Effector CD4-positive, alpha-beta T cell (primary cell): Measurements from ENCODE around the gene ATP7B.
A peak's percentile ranks its signal among the peaks of the same experiment; 100 is the strongest.
"Not testable (repeated sequence)": the region's sequence is repeated elsewhere in the genome, so short reads cannot be mapped to it uniquely, and the experiment has no call there.

Experiments used
- DNase-seq: peaks from one replicate; pipeline ENCODE4 v3.0.0-alpha.2; 2020

ATP7B gene

DNA sequence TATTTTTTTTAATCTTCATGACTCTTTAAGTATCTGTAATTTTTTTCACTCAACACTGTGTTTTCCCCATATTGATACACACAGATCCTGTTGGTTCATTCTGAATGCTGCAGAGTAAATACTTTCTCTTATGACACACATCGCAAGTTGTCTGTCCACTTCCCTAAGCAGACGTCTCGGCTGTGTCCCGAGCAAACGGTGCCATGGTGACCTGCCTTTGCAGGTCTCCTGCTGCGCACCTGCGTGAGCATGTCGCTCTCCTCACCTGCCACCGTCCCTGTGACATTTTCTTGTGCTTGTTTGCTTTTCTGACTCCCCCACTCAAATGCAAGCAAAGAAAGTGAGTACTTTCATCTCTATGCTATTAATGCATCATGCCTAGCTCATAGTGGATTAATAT, 91.7 kb downstream of the ATP7B start:
- no peak for DNase-seq

DNA sequence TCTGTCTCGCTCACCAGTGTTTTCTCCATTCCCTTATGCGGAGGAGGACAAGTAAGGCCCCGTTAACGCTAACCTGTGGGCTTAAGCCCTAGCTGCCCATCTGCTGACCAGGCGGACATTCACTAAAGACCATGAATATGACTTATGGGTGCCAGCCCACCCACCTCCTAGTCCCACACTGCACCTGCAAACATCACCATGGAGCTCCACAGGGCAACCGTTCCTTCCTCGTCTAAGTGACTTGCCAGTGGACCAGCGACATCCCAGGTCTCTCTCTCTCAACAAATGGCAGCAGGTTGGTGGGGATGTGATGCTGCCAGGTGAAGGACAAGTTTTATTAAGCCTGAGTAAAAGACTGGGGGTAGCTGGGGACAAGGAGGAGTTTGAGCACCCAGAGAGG, 94.3 kb downstream of the ATP7B start:
- no peak for DNase-seq

DNA sequence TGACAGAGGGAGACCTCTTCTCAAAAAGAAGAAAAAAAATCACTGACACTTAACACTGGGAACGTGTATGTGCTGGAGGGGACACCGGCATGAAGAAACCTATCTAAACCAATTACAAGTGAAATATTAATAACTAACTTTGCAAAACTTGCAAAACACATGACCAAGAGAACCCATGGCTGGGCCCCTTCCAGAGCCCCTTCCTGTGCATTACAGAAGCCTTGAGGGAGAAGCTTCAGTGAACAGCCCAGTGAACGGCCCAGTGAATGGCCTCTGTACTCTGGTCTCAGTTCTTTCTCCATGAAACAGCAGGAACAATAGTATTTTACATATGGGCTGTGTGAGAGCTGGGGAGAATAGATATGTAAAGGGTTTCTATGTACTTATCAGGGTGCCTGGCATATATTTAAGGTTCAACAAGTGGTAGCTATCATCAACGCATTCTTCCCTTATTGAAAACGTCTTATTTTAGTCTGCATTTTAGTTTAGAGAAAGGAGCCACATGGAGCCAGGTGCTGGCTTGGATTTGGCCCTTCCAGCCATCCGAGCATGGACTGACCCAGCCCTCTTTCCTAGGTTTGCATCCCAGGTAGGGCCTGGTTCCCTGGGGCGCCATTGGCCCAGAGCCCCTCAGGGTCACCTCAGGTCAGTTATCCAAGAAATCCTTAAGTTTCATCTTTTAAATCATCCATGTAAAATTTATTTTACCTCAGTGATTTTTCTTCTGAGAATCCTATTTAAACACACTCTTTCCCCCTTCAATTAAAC, 95.0 kb downstream of the ATP7B start:
- no peak for DNase-seq

DNA sequence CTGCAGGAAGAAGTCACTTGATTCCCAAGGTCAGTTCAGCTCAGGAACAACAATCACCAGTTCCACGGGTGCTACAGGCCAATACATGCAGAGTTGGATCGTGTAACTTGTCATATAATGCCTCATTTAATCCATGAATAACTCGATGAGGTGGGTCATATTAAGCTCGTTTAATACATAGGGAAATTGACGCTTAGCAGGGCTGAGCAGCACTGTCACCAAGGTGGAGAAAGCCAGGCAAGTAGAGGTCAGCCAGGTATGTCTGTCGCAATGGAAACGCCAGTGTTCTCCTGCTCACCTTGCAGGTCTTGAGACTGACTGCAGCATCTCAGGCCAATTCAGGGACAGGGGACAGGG, 97.1 kb downstream of the ATP7B start:
- DNase-seq, result no peak

DNA sequence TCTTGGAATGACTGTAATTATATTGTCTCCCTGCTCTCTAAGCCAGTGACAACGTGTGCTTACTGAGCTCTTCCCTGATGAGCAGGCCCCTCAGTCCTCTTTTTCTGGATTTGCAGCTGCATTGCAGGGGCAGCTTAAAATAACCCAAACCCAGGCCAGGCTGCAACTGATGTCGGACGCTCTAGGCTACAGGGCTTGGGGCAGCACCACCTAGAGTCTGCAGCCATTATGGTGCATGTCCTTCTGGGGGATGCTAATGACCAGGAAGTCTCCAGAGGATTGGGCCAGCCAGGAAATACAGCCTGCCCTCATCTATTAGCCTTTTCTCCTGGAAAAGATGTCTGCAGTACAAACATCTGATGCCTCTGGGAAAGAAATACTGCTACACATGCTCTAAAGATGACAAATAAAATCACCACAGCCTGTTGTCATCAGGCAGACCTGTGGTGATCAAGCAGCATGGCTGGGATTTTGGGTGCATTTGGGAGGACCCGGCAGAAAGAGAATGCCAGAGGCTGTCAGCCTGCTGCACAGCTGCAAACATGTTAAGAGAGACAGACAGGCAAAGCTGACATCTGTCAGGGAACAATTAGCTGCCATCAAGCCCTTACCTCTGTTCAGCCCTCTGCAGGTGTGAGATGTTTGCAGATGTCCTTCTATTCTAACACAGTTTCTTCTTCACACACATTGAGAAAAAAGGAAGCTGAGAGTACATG, 97.7 kb downstream of the ATP7B start:
- no peak for DNase-seq

DNA sequence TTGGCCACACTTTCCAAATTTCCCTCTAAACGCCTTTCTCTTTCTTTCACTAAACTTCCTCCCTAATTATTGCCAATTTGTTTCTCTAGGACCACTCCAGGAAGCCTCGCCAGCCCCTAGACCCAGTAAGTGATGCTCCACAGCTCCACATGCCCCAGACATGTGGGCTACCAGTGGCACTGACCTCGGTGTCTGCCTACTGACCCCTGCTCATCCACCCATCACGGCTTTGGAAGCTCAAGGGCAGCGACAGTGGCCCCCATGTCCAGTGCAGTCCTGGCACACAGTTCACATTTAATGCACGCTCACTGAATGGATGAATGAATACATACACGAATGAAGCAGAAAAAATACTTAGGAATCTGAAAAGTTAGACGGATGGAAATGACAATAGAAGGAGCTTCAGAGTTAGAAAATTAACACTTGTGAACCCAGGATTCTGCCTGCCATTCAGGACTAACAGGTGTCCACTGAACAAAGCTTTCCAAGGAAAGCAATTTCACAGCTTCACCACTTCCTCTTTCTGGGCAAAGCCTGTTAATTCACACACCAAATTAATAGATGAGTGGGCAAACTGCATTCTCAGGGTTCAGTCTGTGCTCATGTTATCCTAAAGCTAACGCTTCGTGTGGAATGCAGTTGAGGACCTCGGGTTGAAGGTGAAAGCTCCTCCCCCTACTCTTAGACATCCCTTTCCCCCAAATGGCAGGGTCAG, 98.6 kb downstream of the ATP7B start:
- DNase-seq, result no peak

DNA sequence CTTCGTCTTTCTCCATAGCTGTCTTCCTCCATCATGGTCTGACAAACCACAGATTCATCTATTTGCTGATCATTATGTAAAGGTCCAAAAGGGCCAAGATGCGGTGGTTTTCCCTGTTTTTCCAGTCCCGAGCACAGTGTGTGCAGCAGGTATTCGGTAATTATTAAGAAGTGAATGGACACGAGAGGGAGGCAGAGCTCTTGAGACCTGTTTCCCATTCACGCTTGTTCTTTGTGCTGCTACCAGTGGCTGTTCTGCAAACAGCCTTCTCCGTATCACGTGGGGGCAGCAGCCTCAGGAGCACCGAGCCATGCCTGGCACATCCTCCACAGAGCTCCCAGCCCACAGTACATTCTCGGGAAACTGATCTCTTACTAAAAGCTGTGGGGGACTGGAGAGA, 99.2 kb downstream of the ATP7B start:
- DNase-seq, result no peak

DNA sequence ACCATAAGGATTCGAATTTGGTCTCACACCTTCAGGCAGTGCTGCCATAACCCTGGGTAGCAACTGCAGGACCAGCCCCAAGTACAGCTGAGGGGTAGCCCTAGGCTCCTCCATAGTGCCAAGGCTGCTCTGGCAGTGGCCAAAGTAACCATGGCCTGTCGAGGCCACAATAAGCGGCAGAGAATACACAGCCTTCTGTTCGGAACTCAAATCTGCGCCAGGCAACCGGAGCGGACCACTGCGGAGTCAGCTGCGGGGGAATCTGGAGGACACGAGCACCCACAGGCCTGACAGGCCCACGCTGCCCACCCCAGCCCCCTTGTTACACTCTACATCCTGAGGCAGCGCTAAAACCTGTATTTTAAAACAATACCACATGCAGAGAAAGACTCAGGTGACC, 100.7 kb downstream of the ATP7B start:
- DNase-seq, result no peak

DNA sequence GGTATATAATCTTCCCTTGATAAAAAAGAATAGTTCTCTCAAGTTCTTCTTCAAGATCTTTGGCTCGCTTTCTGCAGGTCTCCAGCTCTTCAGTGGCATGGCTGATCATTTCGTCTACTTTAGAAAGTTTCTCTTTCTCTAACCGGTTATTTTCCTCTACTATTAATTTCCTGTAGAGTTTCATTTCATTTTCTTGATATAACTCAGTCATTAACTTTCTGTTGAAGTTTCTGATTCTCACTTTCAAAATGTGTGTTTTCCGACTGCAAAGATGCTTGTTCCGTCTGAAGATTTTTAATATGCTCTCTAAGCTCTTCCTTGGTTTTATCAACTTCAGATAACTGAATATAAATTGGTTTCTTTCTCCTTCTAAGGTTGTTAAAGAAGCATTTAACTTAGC, 102.0 kb downstream of the ATP7B start:
- DNase-seq, result not testable (repeated sequence)

DNA sequence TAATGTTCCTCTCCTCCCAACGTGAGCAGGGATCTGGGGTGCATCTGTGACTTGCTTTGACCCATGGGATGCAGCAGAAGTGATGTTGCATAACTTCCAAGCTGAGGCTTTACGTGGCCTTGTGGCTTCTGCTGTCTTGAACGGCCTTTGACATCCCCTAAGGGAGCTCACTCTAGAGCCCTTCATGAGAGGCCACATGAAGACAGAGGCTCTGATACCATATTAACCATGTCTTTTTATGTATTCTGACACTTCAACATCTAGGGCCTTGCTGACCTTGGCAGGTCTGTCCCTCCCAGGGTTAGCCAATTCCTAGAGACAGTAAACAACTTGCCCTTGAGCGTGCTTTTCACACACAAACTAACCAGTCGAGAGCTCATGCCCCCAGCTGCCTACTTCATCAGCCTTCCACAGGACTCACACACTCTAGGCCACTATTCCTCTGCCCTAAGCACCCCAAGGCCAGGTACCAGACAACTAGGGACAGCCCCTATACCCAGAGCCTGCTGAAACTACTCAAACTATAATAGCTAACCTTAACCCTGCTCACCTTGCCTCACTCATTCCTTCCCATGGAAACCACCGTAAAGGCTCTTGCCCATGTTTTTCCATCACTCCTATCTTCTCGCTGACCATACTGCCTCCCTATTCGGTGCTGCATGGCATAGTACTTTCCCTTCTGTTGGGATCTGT, 104.1 kb downstream of the ATP7B start:
- DNase-seq, result no peak

DNA sequence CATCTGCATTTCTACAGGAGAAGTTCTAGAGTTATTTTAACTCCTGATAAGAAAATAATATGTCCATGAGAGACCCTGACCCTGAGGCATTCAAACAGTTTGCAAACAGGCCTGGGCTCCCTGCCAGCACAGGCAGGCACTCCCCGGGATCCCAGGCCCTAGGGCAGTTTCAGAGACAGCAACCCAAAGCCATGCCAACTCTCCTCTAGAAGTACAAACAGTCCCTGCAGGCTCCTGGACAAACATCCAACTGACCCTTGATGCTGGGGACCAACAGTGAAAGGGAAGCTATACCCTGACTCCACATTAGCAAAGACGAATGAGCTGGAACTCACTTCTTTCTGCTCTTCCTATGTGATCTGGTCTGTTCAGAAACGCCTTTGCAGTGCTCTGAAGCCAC, 104.7 kb downstream of the ATP7B start:
- DNase-seq, result no peak

DNA sequence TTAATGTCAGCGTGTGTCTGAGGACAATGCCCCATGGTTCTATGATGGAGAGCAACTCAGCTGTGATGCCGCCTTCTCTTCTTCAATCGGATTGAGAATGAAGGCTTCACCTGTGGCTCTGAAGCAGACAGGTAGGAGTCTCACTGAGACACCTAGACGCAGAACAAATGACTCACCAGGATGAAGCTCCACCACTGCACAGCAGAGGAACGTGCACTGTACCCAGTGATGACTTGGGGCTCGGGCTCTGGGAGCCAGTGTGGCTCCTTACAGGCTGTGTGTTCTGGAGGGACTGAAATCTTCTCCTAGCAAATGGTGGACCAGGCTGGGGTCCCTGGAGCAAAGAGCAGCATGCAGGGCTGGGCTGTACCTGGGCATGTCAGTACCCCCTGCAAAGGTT, 105.5 kb downstream of the ATP7B start:
- DNase-seq, result no peak

DNA sequence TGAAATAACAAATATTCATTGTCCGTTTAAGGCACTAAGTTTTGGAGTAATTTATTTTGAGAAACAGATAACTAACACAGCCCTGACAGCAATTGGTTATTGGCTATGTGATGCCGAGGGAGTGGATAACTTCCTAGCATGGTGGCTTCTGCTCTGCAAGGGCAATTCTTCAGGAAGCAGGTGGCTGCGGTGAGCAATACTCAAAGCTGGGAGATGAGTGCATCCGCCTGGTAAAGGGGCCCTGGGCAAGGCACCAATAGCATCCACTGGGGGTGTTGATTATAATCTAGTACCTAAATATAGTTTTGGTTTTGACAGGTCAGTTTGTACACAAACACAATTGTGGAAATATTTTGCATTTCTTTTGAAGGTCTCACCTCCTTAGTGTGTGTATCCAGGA, 108.5 kb downstream of the ATP7B start:
- no peak for DNase-seq

DNA sequence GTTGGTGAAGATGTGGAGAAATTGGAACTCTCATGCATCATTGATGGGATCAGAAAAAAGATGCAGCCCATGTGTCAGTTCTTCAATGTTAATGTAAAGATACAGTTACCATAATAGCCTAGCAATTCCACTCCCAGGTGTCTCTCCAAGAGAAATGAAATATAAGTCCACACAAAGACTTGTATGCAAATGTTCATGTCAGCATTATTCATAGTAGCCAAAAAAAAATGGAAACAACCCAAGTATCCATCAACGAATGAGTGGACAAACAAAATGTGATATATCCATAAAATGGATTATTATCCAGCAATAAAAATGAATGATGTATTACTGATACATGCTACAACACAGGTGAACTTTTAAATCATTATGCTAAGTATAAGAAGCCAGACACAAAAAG, 110.8 kb downstream of the ATP7B start:
- no peak for DNase-seq

DNA sequence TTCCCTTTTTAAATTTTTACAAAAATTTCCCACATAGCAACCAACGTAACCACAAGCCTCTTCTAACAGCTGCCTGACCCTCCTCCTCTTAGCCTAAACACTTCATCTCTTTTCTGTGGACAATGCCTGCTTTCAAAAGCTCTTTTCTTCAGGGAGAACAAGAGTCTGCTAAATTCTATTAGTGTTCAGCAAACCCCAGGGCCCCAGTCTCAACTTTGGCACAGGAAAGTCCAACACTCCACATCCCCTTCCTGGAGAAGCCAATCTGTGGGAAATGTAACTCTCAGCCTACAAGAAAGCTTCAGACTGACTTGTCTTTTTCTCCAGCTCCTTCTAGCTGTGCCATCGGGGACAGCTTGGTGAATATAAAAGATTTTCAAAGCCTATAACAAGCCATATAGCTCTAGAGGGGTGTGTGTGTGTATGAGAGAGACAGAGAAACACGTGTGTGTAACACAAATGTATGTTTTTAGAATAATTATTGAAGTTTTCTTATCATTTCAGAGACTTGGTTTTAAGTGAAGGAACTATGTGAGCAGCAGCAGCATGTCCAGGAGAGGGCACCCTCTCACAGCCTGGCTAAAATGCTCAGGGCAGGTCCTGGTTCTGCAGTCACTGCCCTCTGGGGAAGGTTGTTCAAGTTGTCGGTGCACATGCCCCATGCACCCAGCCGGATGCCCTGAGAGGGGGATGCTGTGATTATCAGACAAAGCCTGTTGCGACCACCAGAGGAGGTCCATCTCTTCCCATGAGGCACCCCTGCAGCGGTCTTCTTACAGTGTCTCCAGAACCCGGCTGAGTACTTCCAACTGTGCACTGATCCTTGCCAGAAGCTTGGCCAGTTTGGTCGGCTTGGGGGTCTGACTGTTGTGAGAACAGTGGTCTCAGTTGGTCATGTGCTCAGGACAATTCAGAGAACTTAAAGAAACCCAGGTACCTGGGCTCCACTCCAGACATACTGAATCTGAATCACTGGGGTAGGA, 115.1 kb downstream of the ATP7B start:
- DNase-seq, result peak; percentile 7

DNA sequence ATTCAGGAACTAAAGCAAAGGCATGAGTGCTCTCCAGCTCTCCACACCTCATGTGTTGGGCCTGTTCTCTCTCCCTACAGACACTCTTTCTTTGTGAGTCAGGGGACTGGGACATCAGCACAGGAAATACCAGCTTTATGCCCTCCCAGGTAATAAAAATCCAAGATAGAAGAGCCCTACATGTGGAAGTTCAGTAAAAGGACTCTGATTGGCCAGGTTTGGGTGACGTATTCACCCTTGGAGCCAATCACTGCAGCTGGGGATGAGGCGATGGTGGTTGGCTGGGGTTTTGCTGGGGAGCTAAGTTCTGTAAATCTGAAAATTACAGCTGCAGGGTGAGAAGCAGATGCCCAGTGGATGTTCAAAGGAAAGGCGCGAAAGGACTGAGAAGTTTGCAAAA, 117.0 kb downstream of the ATP7B start:
- DNase-seq, result no peak

DNA sequence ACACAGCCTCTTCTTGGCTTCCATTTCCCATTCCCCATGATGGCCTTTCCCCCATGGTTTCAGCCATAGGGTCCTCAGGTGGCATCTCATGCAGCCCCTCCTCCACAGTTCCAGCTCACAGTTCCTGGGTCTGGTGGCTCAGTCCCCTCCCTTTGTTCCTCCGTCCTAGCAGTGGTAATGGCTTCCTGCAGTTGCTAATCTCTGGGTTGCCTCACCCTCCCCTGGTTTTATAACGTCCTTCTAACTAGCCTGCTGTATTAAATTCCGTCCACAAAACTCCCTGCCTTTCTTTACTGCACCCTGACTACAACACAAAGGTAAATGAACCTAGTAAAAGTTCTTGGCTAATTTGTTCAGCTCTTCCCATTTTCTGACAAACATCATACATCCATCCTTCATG, 118.6 kb downstream of the ATP7B start:
- no peak for DNase-seq

DNA sequence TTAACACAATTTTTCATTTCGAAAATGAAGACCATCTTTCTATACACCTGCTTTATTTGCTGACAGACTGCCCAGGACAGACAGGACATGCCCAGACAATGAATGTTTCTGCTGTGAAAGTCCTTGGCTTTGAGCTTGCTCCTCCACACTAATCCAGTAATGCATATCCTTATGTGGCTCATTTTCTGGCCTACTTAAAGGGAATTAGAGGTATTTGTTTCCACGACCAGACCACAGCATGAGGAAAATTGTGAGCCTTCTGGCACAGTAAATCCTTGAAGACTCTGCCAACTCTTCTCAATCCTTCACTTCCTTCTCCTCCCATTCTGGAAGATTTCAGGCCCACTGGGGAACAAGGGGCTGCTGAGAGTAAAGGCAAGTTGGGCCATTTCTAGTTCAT, 123.8 kb downstream of the ATP7B start:
- DNase-seq, result no peak

DNA sequence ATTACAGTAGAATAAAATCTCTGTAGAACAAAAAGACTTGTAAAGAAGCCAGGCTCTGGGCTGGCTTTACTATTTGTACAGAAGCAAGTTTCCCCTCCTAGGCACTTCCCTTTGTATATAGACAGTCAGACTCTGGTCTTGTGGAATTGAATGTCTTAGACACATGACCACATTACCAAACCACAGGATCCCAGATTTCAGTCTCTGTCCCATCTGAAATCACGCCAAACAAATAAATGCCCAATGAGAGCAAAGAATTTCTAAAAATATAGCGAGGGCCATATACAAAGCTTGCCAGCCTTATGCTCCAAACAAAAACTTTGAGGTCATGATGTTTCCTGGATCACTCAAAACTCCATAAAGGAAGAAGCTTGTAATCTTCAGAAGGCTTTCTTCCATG, 125.6 kb downstream of the ATP7B start:
- DNase-seq, result no peak

DNA sequence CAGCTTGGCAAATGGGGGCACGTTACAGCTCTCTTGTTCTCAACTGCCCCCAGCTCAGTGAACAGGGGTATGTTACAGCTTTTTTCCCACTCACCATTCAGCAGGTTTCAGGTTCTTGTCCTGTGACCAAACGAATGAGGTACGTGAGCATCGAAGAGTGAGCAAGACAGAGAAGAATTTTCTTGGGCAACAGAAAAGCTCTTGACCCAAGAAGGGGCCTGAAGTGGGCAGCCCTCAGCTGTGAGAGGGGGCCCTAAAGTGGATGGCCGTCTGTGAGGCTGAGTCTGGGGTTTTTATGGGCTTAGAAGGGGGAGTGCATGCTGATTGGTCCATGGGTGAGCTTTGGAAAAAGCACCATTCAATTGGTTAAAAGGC, 128.0 kb downstream of the ATP7B start:
- no peak for DNase-seq
